GM23338 (cell line): ENCODE data around the gene TTLL5. TPM values are rescaled to one million over a fixed set of nuclear protein-coding genes. Genes with fewer than 3 reads are reported as not detected.

Experiments
- ATAC-seq: fragments of 200-7000 bp; cut with Tn5 transposase; 3 replicates; pipeline ENCODE4 v1.9.1; 2020
- DNase-seq: peaks from one replicate; pipeline ENCODE4 v3.0.0-alpha.2; 2015; ENCODE audit warnings: low spot score
- H2AFZ ChIP-seq: fragments of 200-600 bp; sonication (generic); 2 replicates; pipeline ENCODE4 v1.8.0; 2016; ENCODE audit warnings: antibody characterized with exemption, mild to moderate bottlenecking, moderate library complexity
- H3F3A ChIP-seq: fragments of 200-600 bp; sonication (generic); replicated peaks from 2 replicates; pipeline ENCODE4 v1.8.0; 2017; ENCODE audit warnings: antibody characterized with exemption, mixed run types, low read depth
- H3K27ac ChIP-seq: fragments of 200-600 bp; sonication (generic); 2 replicates; pipeline ENCODE4 v1.6.1; 2016; ENCODE audit warnings: low read depth
- H3K27me3 ChIP-seq: fragments of 200-600 bp; sonication (generic); 2 replicates; pipeline ENCODE4 v1.8.0; 2016; ENCODE audit warnings: mild to moderate bottlenecking, mixed run types, moderate library complexity; ENCODE audit not compliant: insufficient read depth
- H3K36me3 ChIP-seq: fragments of 200-600 bp; sonication (generic); 2 replicates; pipeline ENCODE4 v1.8.0; 2016; ENCODE audit warnings: mild to moderate bottlenecking; ENCODE audit not compliant: insufficient read depth
- H3K4me1 ChIP-seq: fragments of 200-600 bp; sonication (generic); 2 replicates; pipeline ENCODE4 v1.8.0; 2016; ENCODE audit warnings: mild to moderate bottlenecking, moderate library complexity; ENCODE audit not compliant: insufficient read depth
- H3K4me2 ChIP-seq: fragments of 200-600 bp; sonication (generic); 2 replicates; pipeline ENCODE4 v1.7.1; 2017; ENCODE audit warnings: mixed run types
- H3K4me3 ChIP-seq: fragments of 200-600 bp; sonication (generic); 2 replicates; pipeline ENCODE4 v1.6.1; 2016; ENCODE audit warnings: mixed run types
- H3K79me2 ChIP-seq: fragments of 200-600 bp; sonication (generic); replicated peaks from 2 replicates; pipeline ENCODE4 v1.8.0; 2017; ENCODE audit warnings: mild to moderate bottlenecking; ENCODE audit not compliant: insufficient read depth
- H3K9me2 ChIP-seq: fragments of 200-600 bp; sonication (generic); 2 replicates; pipeline ENCODE4 v1.8.0; 2017; ENCODE audit not compliant: insufficient read depth
- H4K20me1 ChIP-seq: fragments of 200-600 bp; sonication (generic); replicated peaks from 2 replicates; pipeline ENCODE4 v1.8.0; 2017; ENCODE audit warnings: mild to moderate bottlenecking; ENCODE audit not compliant: insufficient read depth
- H3K27ac Mint-ChIP-seq: 2 replicates; pipeline ENCODE4 v1.8.0; 2020; ENCODE audit warnings: inconsistent platforms, mild to moderate bottlenecking, moderate library complexity, mixed read lengths
- H3K27me3 Mint-ChIP-seq: 3 replicates; pipeline ENCODE4 v1.8.0; 2022; ENCODE audit warnings: low read depth, mild to moderate bottlenecking, moderate library complexity, mixed read lengths, inconsistent platforms; ENCODE audit not compliant: insufficient read depth, poor library complexity
- H3K36me3 Mint-ChIP-seq: 3 replicates; pipeline ENCODE4 v1.8.0; 2021; ENCODE audit warnings: low read depth, mild to moderate bottlenecking, inconsistent platforms, moderate library complexity, mixed read lengths
- H3K4me1 Mint-ChIP-seq: 3 replicates; pipeline ENCODE4 v1.8.0; 2020; ENCODE audit warnings: mild to moderate bottlenecking, inconsistent platforms, mixed read lengths
- H3K4me3 Mint-ChIP-seq: 3 replicates; pipeline ENCODE4 v1.8.0; 2021; ENCODE audit warnings: moderate library complexity, mild to moderate bottlenecking, inconsistent platforms, mixed read lengths
- H3K9me3 Mint-ChIP-seq: 3 replicates; pipeline ENCODE4 v1.8.0; 2020; ENCODE audit warnings: moderate library complexity, mild to moderate bottlenecking, inconsistent platforms, mixed read lengths
- CREB1 ChIP-seq: fragments of 250-450 bp; sonication (Bioruptor Pico); IDR thresholded peaks from 2 replicates; pipeline ENCODE4 v1.5.0; 2020; ENCODE audit warnings: low read depth, mild to moderate bottlenecking, moderate library complexity
- CTCF ChIP-seq, 2 experiments: fragments of 200-600 bp in 1 of 2; sonication (generic) in 1 of 2; conservative IDR thresholded peaks; 2 replicates each; pipeline versions ENCODE4 v1.5.1 to v1.6.1; 2016 to 2017; ENCODE audit warnings: antibody characterized with exemption in 2 of 2, low read depth in 2 of 2, mild to moderate bottlenecking in 2 of 2, moderate library complexity in 1 of 2
- EZH2 ChIP-seq: fragments of 200-600 bp; sonication (generic); IDR thresholded peaks from one replicate; pipeline ENCODE4 v1.8.0; 2017; ENCODE audit warnings: antibody characterized with exemption, mild to moderate bottlenecking, low read depth; ENCODE audit not compliant: unreplicated experiment
- REST ChIP-seq: IDR thresholded peaks from one replicate; pipeline ENCODE4 v1.6.1; 2018; ENCODE audit warnings: antibody characterized with exemption; ENCODE audit not compliant: unreplicated experiment
- ZNF331 ChIP-seq: fragments of 250-450 bp; sonication (Bioruptor Pico); IDR thresholded peaks from 2 replicates; pipeline ENCODE4 v1.5.0; 2020; ENCODE audit warnings: low read depth, mild to moderate bottlenecking, moderate library complexity
- ZNF462 ChIP-seq: fragments of 250-450 bp; sonication (Bioruptor Pico); IDR thresholded peaks from 2 replicates; pipeline ENCODE4 v1.5.0; 2020; ENCODE audit warnings: mild to moderate bottlenecking, moderate library complexity
- polyA plus RNA-seq: library from polyadenylated mRNA; unstranded; fragments of >200 nt; fragmentation: Nextera tagmentation; extraction: Ambion mirVana; gene quantifications from 2 replicates; pipeline ENCODE4 v1.2.1, GENCODE V29; 2016
- total RNA-seq: library from RNA; depleted of rRNA; stranded (reverse); fragments of >200 nt; shearing (Covaris generic); gene quantifications from 2 replicates; pipeline ENCODE4 v1.2.3, GENCODE V29; 2014
- TF ChIP-seq, protein P1 (sequence below): IDR thresholded peaks from 2 replicates; pipeline ENCODE4 v1.6.1; 2016; ENCODE audit warnings: antibody characterized with exemption

Gene TTLL5
- total and polyA plus RNA-seq, 2 experiments from 2014 or later = 33.5 to 35.4 TPM

DNA sequence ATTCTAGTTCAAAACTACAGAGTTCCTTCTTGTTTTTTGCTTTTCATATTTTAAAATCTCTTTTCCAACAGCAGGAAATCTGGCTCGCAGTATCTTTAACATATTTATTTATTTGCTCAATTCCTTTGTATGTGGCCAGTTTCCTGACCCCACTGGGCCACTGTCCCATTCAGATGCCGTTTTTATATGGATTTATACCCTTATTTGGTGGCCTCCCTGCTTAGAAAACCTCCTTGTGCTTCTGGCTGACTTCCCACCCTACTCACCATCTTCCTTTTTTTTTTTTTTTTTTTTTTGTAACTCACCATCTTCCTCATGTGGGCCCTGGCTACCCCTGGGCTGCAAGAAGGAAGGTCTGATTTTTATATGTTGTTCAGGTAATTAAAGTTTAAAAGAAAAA, 53.9 kb downstream of the TTLL5 start:
- Histone ChIP-seq H3K4me1 (peaks cover 5% of the 10 kb centered on the region; the same call in 1 of the 2 replicates), H3K79me2 (no peaks in the 10 kb centered on the region), H3K36me3 (no peaks in the 10 kb centered on the region), H3K4me2 (no peak overlapping the region), H3K27ac (no peak overlapping the region), H3K4me3 (no peak overlapping the region), H2AFZ (no peak overlapping the region), H3K9me2 (no peaks in the 10 kb centered on the region), H4K20me1 (no peaks in the 10 kb centered on the region; the same call in 1 of the 2 replicates), H3F3A (no peaks in the 10 kb centered on the region), H3K27me3 (no peaks in the 10 kb centered on the region)
- H3K27ac Mint-ChIP-seq = no peak overlapping the region
- 0 out of 3 replicates have a peak, but pooled peaks cover 3% of the 10 kb centered on the region for H3K36me3 Mint-ChIP-seq
- DNase-seq (no peak), ATAC-seq (no peak)
- H3K4me1 Mint-ChIP-seq = peaks cover 15% of the 10 kb centered on the region
- TF ChIP-seq REST (no peak), EZH2 (no peak), ZNF462 (no peak), CTCF (conservative IDR thresholded peaks at IDR 0.05; ENCODE audit: low read depth in 2 of 2) (no peak), CREB1 (no peak), ZNF331 (CRISPR knock-in tag) (no peak)
- TF ChIP-seq, protein P1, sequence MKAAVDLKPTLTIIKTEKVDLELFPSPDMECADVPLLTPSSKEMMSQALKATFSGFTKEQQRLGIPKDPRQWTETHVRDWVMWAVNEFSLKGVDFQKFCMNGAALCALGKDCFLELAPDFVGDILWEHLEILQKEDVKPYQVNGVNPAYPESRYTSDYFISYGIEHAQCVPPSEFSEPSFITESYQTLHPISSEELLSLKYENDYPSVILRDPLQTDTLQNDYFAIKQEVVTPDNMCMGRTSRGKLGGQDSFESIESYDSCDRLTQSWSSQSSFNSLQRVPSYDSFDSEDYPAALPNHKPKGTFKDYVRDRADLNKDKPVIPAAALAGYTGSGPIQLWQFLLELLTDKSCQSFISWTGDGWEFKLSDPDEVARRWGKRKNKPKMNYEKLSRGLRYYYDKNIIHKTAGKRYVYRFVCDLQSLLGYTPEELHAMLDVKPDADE = no peak
- peaks cover 2% of the 10 kb centered on the region for H3K27me3 Mint-ChIP-seq
- no peak overlapping the region for H3K4me3 Mint-ChIP-seq
- no peaks in the 10 kb centered on the region for H3K9me3 Mint-ChIP-seq
